K562 (cell line): Measurements from ENCODE around the gene HDLBP. TPM values are rescaled to one million over a fixed set of nuclear protein-coding genes. Genes with fewer than 3 reads are reported as not detected.

Experiments used
- ATAC-seq: fragments of 200-7000 bp; cut with Tn5 transposase; 3 replicates; pipeline ENCODE4 v1.9.1; 2020; ENCODE audit warnings: moderate library complexity
- BruUV-seq: library from RNA; stranded (reverse); fragments of 400-500 nt; replicated peaks from 2 replicates; lab custom pipeline; 2021; lab: Mats Ljungman, UMichigan
- CTCF ChIA-PET: fragments of 300-600 bp; formaldehyde crosslinking; extraction: SDS; loops from one replicate; lab custom pipeline; 2021; ENCODE audit warnings: low intra/inter-chr PET ratio; lab: Yijun Ruan, JAX
- POLR2A ChIA-PET: fragments of 300-600, 350-650 bp; sonication (Branson Sonifier 250); formaldehyde crosslinking; extraction: SDS; loops from one replicate; lab custom pipeline; 2021; ENCODE audit warnings: antibody characterized with exemption, inconsistent platforms; lab: Yijun Ruan, JAX
- DNase-seq, 4 experiments: peaks; one replicate each; pipeline versions ENCODE4 v3.0.0 to v3.0.0-alpha.2; 2011 to 2018; ENCODE audit warnings: low spot score in 3 of 4, mixed read lengths in 3 of 4; ENCODE audit errors: extremely low read depth in 1 of 4
- FAIRE-seq: peaks from 2 replicates; lab custom pipeline; 2011; peaks lifted over from hg19 to GRCh38; lab: Jason Lieb, UNC
- H2AFZ ChIP-seq: 2 replicates; pipeline ENCODE4 v1.6.0; 2011; ENCODE audit warnings: low read depth, low read length, control low read depth, inconsistent platforms
- H3K27ac ChIP-seq: fragments of 200-600 bp; 3 replicates; pipeline ENCODE4 v1.8.0; 2011; ENCODE audit warnings: low read depth, mild to moderate bottlenecking, control low read depth, inconsistent platforms, low read length, moderate library complexity, mixed read lengths; ENCODE audit errors: extremely low read depth
- H3K27me3 ChIP-seq, 2 experiments: fragments of 300-600 bp in 1 of 2; 2 replicates in 1 of 2; 3 replicates in 1 of 2; pipeline versions ENCODE4 v1.6.0 to v1.8.0; 2011; ENCODE audit warnings: inconsistent platforms in 2 of 2, low read length in 2 of 2, mild to moderate bottlenecking in 1 of 2, mixed read lengths in 1 of 2, moderate library complexity in 1 of 2; ENCODE audit not compliant: control insufficient read depth in 2 of 2, insufficient read depth in 2 of 2
- H3K36me3 ChIP-seq: fragments of 300-600 bp; 3 replicates; pipeline ENCODE4 v1.8.0; 2011; ENCODE audit warnings: mild to moderate bottlenecking, low read length, inconsistent platforms; ENCODE audit not compliant: control insufficient read depth, insufficient read depth
- H3K4me1 ChIP-seq, 2 experiments: fragments of 200-600 bp in 1 of 2; replicated peaks in 1 of 2; 2 replicates in 1 of 2; 3 replicates in 1 of 2; pipeline versions ENCODE4 v1.5.1 to v1.8.0; 2011; ENCODE audit warnings: inconsistent platforms in 2 of 2, low read length in 2 of 2, mild to moderate bottlenecking in 1 of 2, mixed read lengths in 1 of 2, moderate library complexity in 1 of 2; ENCODE audit not compliant: control insufficient read depth in 2 of 2, insufficient read depth in 2 of 2
- H3K4me2 ChIP-seq: 2 replicates; pipeline ENCODE4 v1.6.1; 2011; ENCODE audit warnings: low read length, control low read depth, inconsistent platforms, mixed read lengths; ENCODE audit not compliant: insufficient read depth
- H3K4me3 ChIP-seq: fragments of 200-600 bp; sonication (generic), shearing (Covaris generic); 2 replicates; pipeline ENCODE4 v1.5.1; 2016; ENCODE audit warnings: control low read depth, inconsistent platforms
- H3K79me2 ChIP-seq: fragments of 200-600 bp; 3 replicates; pipeline ENCODE4 v1.8.0; 2011; ENCODE audit warnings: low read length, inconsistent platforms; ENCODE audit not compliant: control insufficient read depth, insufficient read depth
- H3K9ac ChIP-seq, 2 experiments: 2 replicates each; pipeline versions ENCODE4 v1.6.0 to v1.6.1; 2011; ENCODE audit warnings: low read depth in 2 of 2, low read length in 2 of 2, control low read depth in 1 of 2, inconsistent platforms in 1 of 2, mild to moderate bottlenecking in 1 of 2, mixed read lengths in 1 of 2; ENCODE audit not compliant: insufficient read depth in 1 of 2
- H3K9me1 ChIP-seq: one replicate; pipeline ENCODE4 v1.6.0; 2011; ENCODE audit warnings: inconsistent platforms, mild to moderate bottlenecking, low read length, moderate library complexity; ENCODE audit not compliant: control insufficient read depth, insufficient read depth
- H3K9me3 ChIP-seq: replicated peaks from 2 replicates; pipeline ENCODE4 v1.5.1; 2011; ENCODE audit warnings: low read depth, low read length, inconsistent platforms; ENCODE audit not compliant: control insufficient read depth, insufficient read depth
- H4K20me1 ChIP-seq: replicated peaks from 2 replicates; pipeline ENCODE4 v1.6.1; 2011; ENCODE audit warnings: low read length, inconsistent platforms, mixed read lengths; ENCODE audit not compliant: control insufficient read depth, insufficient read depth
- ATF4 ChIP-seq: fragments of 450-650 bp; formaldehyde crosslinking; IDR thresholded peaks from 2 replicates; pipeline ENCODE4 v1.4.0; 2022; ENCODE audit warnings: mild to moderate bottlenecking, moderate library complexity
- NELFE ChIP-seq: IDR thresholded peaks from 2 replicates; pipeline ENCODE4 v1.6.1; 2011; ENCODE audit warnings: mild to moderate bottlenecking; ENCODE audit not compliant: insufficient read depth, insufficient read length
- NR2C1 ChIP-seq, 2 experiments: fragments of 450-650 bp; IDR thresholded peaks; 2 replicates each; pipeline ENCODE4 v1.6.1; 2017; ENCODE audit warnings: mild to moderate bottlenecking in 2 of 2, antibody characterized with exemption in 1 of 2, inconsistent platforms in 1 of 2, missing compliant biosample characterization in 1 of 2, missing genetic modification characterization in 1 of 2
- NR2C2 ChIP-seq, 2 experiments: fragments of 200-800 bp in 1 of 2; sonication (Bioruptor generic) in 1 of 2; sonication (generic) in 1 of 2; formaldehyde crosslinking in 1 of 2; IDR thresholded peaks; 2 replicates each; pipeline versions ENCODE4 v1.6.1 to v1.8.0; 2016 to 2022; ENCODE audit warnings: mild to moderate bottlenecking in 1 of 2, missing compliant biosample characterization in 1 of 2, missing genetic modification characterization in 1 of 2, missing genetic modification reagents in 1 of 2
- POLR2A ChIP-seq: fragments of 450-650 bp; conservative IDR thresholded peaks from 2 replicates; pipeline ENCODE4 v1.6.1; 2016
- POLR2G ChIP-seq: fragments of 200-400 bp; formaldehyde crosslinking; IDR thresholded peaks from 2 replicates; pipeline ENCODE4 v1.6.1; 2017; ENCODE audit warnings: low read depth, mild to moderate bottlenecking, antibody characterized with exemption, low read length, moderate library complexity
- POU5F1 ChIP-seq: fragments of 150-350 bp; IDR thresholded peaks from 2 replicates; pipeline ENCODE4 v1.6.1; 2014; ENCODE audit warnings: borderline replicate concordance, low read length, low read depth, mild to moderate bottlenecking; ENCODE audit not compliant: partially characterized antibody
- RBM22 ChIP-seq: fragments of 200-400 bp; formaldehyde crosslinking; IDR thresholded peaks from 2 replicates; pipeline ENCODE4 v1.6.1; 2018; ENCODE audit warnings: low read length, low read depth; ENCODE audit not compliant: poor library complexity, severe bottlenecking
- RBM34 ChIP-seq: fragments of 200-400 bp; formaldehyde crosslinking; IDR thresholded peaks from 2 replicates; pipeline ENCODE4 v1.6.1; 2018; ENCODE audit warnings: low read length, borderline replicate concordance; ENCODE audit not compliant: insufficient read depth
- SP2 ChIP-seq: IDR thresholded peaks from 2 replicates; pipeline ENCODE4 v1.6.1; 2011; ENCODE audit warnings: mild to moderate bottlenecking, low read depth, low read length, moderate library complexity; ENCODE audit not compliant: poor library complexity, severe bottlenecking; ENCODE audit errors: extremely low read depth
- SREBF1 ChIP-seq: fragments of 150-350 bp; IDR thresholded peaks from 2 replicates; pipeline ENCODE4 v1.6.1; 2014; ENCODE audit warnings: antibody characterized with exemption, low read depth, low read length, borderline replicate concordance
- ZNF507 ChIP-seq: conservative IDR thresholded peaks from 2 replicates; pipeline ENCODE4 v1.6.1; 2017; ENCODE audit warnings: missing genetic modification characterization, missing compliant biosample characterization
- WGBS: fragments of 100-300 bp; shearing (Covaris generic); methylation state at CpG from one replicate; pipeline ENCODE4 v1.1.6; 2016; ENCODE audit warnings: low coverage, mixed read lengths; ENCODE audit not compliant: insufficient coverage; ENCODE audit errors: missing lambda C conversion rate; 5-methylcytosine and 5-hydroxymethylcytosine counted together
- in situ Hi-C: fragments of 300-500 bp; cut with MboI; formaldehyde crosslinking; loops from 4 replicates; pipeline ENCODE4 v1.15.0; 2018; ENCODE audit warnings: inconsistent platforms, mixed read lengths
- intact Hi-C: fragments of 100-400 bp; cut with micrococcal nuclease; formaldehyde crosslinking; loops from 2 replicates; pipeline ENCODE4 v1.14.2; 2022
- polyA plus RNA-seq, 8 experiments: library from polyadenylated mRNA; depleted of rRNA in 4 of 8; stranded (reverse) in 5 of 8; unstranded in 3 of 8; fragments of >200 nt; fragmentation: Nextera tagmentation in 2 of 8; fragmentation: Illumina TruSeq in 1 of 8; extraction: Ambion mirVana in 2 of 8; extraction: Trizol in 1 of 8; gene quantifications; 2 replicates each; pipeline versions ENCODE4 v1.2.1 to v1.2.3, GENCODE V29; 2011 to 2014; ENCODE audit warnings: inconsistent platforms in 1 of 8, missing spikeins in 1 of 8
- total RNA-seq, 7 experiments: library from RNA; depleted of rRNA in 6 of 7; stranded (reverse); fragments of >200 nt in 6 of 7; fragmentation: Illumina TruSeq in 2 of 7; extraction: Trizol in 2 of 7; gene quantifications; 2 replicates each; pipeline versions ENCODE4 v1.2.1 to v1.2.3, GENCODE V29; 2011 to 2021; ENCODE audit warnings: low replicate concordance in 1 of 7

Gene HDLBP
- total and polyA plus RNA-seq, 9 of the 15 experiments (the other 6 are each of a cell fraction or from before 2014, with no cell fraction given) = 24.4 to 378 (median 146) TPM

DNA sequence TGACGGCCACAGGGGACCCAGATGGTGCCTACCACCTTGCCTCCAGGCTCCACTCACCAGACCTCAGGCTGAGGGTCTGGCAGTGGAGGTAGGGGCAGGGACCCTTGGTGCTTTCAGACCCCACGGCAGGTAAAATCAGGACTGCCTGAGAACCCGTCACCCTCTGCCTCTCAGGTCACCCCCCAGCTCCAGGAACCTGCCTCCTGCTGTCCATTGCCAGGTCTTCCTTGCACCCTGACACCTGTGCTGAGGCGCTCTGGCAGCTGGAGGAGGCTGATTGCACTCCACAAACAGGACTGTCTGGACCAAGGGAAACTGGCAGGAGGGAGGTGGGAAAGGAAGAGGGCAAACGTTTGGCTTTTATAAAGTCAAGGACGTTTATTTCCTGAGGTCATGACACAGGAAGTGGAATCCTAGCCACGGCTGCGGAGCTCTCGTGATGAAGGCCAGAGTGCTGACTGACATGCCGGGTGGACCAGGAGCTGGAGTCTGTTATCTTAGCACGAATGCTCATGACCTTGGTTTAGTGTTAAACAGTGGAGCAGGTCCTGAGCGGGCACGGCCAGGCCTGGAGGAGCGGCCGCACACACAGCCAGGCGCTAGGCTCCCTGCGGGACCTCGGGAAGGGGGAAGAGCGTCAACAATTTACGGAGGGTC, 86.5 kb downstream of the HDLBP start:
- Histone ChIP-seq H3K9me3 (no peaks in the 10 kb centered on the region), H3K9me1 (peaks cover 2% of the 10 kb centered on the region), H3K36me3 (peaks cover 69% of the 10 kb centered on the region; the same call in 2 of the 3 replicates), H3K9ac (no peak overlapping the region), H3K79me2 (no peaks in the 10 kb centered on the region), H4K20me1 (peaks cover 11% of the 10 kb centered on the region; the same call in 1 of the 2 replicates), H3K27ac (no peak overlapping the region; the same call in 2 of the 3 replicates), H2AFZ (no peak overlapping the region), H3K4me1 (peaks cover 2 to 19% of the 10 kb centered on the region in 2 experiments; a peak in 3 of 5 replicates), H3K4me3 (no peak overlapping the region), H3K27me3 (no peaks in the 10 kb centered on the region), H3K4me2 (no peak overlapping the region)
- FAIRE-seq (no peak), ATAC-seq (no peak), DNase-seq (no peak)
- TF ChIP-seq SREBF1 = no peak
- TF ChIP-seq NR2C2 (CRISPR knock-in tag; IDR thresholded peaks at IDR 0.05) = no peak
- 0 out of 2 replicates have a peak, but pooled peaks have one; percentile 30 for TF ChIP-seq NR2C2 (tag; IDR thresholded peaks at IDR 0.05)
- TF ChIP-seq ATF4 (CRISPR knock-in tag) = no peak
- TF ChIP-seq POLR2G = peak; percentile 54; the same call in 1 of the 2 replicates
- TF ChIP-seq RBM34 = no peak
- no peak for TF ChIP-seq SP2
- no peak for TF ChIP-seq ZNF507
- TF ChIP-seq NELFE = no peak
- TF ChIP-seq NR2C1 (IDR thresholded peaks at IDR 0.05) = peak; percentile 63
- TF ChIP-seq NR2C1 (tag; IDR thresholded peaks at IDR 0.05) = peak; percentile 73
- TF ChIP-seq POU5F1 = no peak
- TF ChIP-seq RBM22 = peak; percentile 5
- TF ChIP-seq POLR2A = peak; percentile 35; the same call in 1 of the 2 replicates
- CTCF ChIA-PET = no interaction called here
- BruUV-seq = no TSS peak
- intact Hi-C loops = no loop called here
- in situ Hi-C loops = no loop called here
- WGBS = 69% methylated on average over 10 of the region's 20 CpGs
- POLR2A ChIA-PET = interaction anchor here (0.7 to 1.0 kb wide), 2 partner anchors 13 to 20 kb away, joined by 3 read pairs; no protein-coding TSS in a partner anchor
